Occipital lobe (tissue), 2 donors: ENCODE measurements around the gene PLXNA3. TPM values are rescaled to one million over a fixed set of nuclear protein-coding genes. Genes with fewer than 3 reads are reported as not detected.

Experiments used
- small RNA-seq: library from RNA; depleted of rRNA; stranded (forward); fragments of <200 nt; gene quantifications from one replicate; pipeline ENCODE3, GENCODE V24; 2014
- total RNA-seq: library from RNA; depleted of rRNA; stranded (reverse); fragments of >200 nt; gene quantifications from one replicate; pipeline ENCODE4 v1.2.3, GENCODE V29; 2014

PLXNA3 gene
- total RNA-seq, 1 donor from 2014 or later = 14.5 TPM

Small RNA genes lying within 50 kb of the gene (small RNA-seq; reads per million reads assigned to genes)
- not detected for gene MIR6858
- not detected for gene RN7SL697P

Other genes starting within 250 kb of the PLXNA3 start
- gene OPN1MW2, start 238.5 kb upstream of the PLXNA3 start, total RNA-seq = not detected
- gene OPN1MW3, start 200.7 kb upstream of the PLXNA3 start, total RNA-seq = not detected
- not detected for gene TEX28, start 163.2 kb upstream of the PLXNA3 start, total RNA-seq
- 2.5 TPM for gene TKTL1, start 162.5 kb upstream of the PLXNA3 start, total RNA-seq
- 73.0 TPM for gene FLNA, start 83.6 kb upstream of the PLXNA3 start, total RNA-seq
- 17.2 TPM for gene EMD, start 79.0 kb upstream of the PLXNA3 start, total RNA-seq
- 2,213 TPM for gene RPL10, start 59.9 kb upstream of the PLXNA3 start, total RNA-seq
- 4.4 TPM for gene DNASE1L1, start 49.0 kb upstream of the PLXNA3 start, total RNA-seq
- gene TAFAZZIN, start 46.7 kb upstream of the PLXNA3 start, total RNA-seq = 10.9 TPM
- 42.7 TPM for gene ATP6AP1, start 29.6 kb upstream of the PLXNA3 start, total RNA-seq
- gene GDI1, start 21.1 kb upstream of the PLXNA3 start, total RNA-seq = 192 TPM
- 13.1 TPM for gene FAM50A, start 14.1 kb upstream of the PLXNA3 start, total RNA-seq
- gene LAGE3, start 21.0 kb downstream of the PLXNA3 start, total RNA-seq = 13.4 TPM
- 33.7 TPM for gene UBL4A, start 28.3 kb downstream of the PLXNA3 start, total RNA-seq
- 3.4 TPM for gene SLC10A3, start 32.3 kb downstream of the PLXNA3 start, total RNA-seq
- gene FAM3A, start 58.0 kb downstream of the PLXNA3 start, total RNA-seq = 8.1 TPM
- 17.3 TPM for gene G6PD, start 88.6 kb downstream of the PLXNA3 start, total RNA-seq
- gene IKBKG, start 89.3 kb downstream of the PLXNA3 start, total RNA-seq = 5.5 TPM
- not detected for gene CTAG1A, start 126.9 kb downstream of the PLXNA3 start, total RNA-seq
- gene CTAG1B, start 161.0 kb downstream of the PLXNA3 start, total RNA-seq = not detected
- gene CTAG2, start 195.3 kb downstream of the PLXNA3 start, total RNA-seq = not detected